Body of pancreas (tissue), 4 donors: ENCODE data around the gene SOX10.

Source experiments
- CTCF ChIP-seq, 7 experiments: fragments of 450-650 bp in 4 of 7; fragments of 200-600 bp in 3 of 7; sonication (generic) in 3 of 7; IDR thresholded peaks; one replicate each; pipeline ENCODE4 v1.5.1; 2016 to 2019; ENCODE audit warnings: antibody characterized with exemption in 7 of 7
- POLR2A ChIP-seq, 3 donors: fragments of 450-650 bp; IDR thresholded peaks; one replicate each; pipeline ENCODE4 v1.6.1; 2016; ENCODE audit warnings: antibody characterized with exemption in 3 of 3, mild to moderate bottlenecking in 2 of 3

GRCh38 chr22:37990862-37991261 lies 6.5 kb upstream of the SOX10 start:
- TF ChIP-seq CTCF (IDR thresholded peaks at IDR 0.05) (no peak), POLR2A (IDR thresholded peaks at IDR 0.05) (no peak)
